Vagina (tissue), 2 donors: ENCODE measurements around the gene IZUMO4.

Experiments
- CTCF ChIP-seq, 3 experiments: fragments of 450-650 bp in 2 of 3; fragments of 200-600 bp in 1 of 3; sonication (generic) in 1 of 3; IDR thresholded peaks; one replicate each; pipeline ENCODE4 v1.5.1; 2017 to 2019; ENCODE audit warnings: antibody characterized with exemption in 3 of 3, mild to moderate bottlenecking in 2 of 3, moderate library complexity in 2 of 3
- POLR2A ChIP-seq, 2 donors: fragments of 450-650 bp; IDR thresholded peaks; one replicate each; pipeline ENCODE4 v1.6.1; 2017; ENCODE audit warnings: antibody characterized with exemption in 2 of 2, mild to moderate bottlenecking in 2 of 2, moderate library complexity in 2 of 2

GRCh38 chr19:2118438-2118837, 21.7 kb downstream of the IZUMO4 start:
- TF ChIP-seq POLR2A (IDR thresholded peaks at IDR 0.05) (no peak), CTCF (IDR thresholded peaks at IDR 0.05) (no peak)
